GM18909 (cell line): ENCODE data around the gene GNPTG.

Experiments
- ATAC-seq: cut with Tn5 transposase; IDR thresholded peaks from one replicate; pipeline ENCODE4 v1.9.1; 2021; ENCODE audit warnings: mild to moderate bottlenecking; ENCODE audit not compliant: unreplicated experiment, poor library complexity

GNPTG gene

GRCh38 chr16:1332618-1333148 is 19.0 kb upstream of the GNPTG start:
- ATAC-seq, result no peak

DNA sequence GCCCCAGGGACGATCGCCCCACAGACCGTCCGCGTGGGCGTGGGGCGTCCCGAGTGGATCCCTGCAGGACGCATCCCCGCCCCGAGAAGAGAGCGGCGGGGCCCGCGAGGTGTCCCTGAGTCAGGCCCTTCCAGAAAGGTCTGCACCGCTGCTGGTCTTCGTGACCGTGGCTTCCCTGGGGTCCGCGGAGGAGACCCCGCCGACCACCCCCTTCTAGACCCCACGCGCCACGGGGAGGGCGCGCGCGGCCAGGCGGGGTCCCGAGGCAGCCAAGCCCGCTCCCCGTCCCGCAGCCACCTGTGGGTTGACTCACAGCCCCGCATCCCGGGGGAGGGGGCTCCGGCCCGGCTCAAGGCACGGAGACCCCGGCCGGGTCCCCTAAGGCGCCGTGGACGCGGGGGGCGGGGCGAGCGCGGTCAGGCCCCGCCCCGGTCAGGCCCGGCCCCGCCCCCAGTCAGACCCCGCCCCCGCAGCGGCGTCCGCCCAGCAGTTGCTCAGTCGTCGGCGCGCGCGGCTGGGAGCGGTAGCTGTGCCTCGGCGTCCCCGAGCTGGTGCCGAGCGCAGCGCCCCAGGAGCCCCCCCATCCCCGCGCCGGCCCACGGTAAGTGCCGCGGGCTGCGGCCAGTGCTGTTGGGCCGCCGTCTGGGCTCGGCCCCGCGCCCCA is 18.4 kb upstream of the GNPTG start, which contains the start of gene BAIAP3:
Gene BAIAP3, plus strand, starts transcription at position 497 of the 664 bp plus-strand sequence. CDS start 4,905 bp downstream, outside the sequence.
- no peak for ATAC-seq

- no peak for ATAC-seq
Measured at GRCh38 chr16:1333854-1334700, 17.7 kb upstream of the GNPTG start.

DNA sequence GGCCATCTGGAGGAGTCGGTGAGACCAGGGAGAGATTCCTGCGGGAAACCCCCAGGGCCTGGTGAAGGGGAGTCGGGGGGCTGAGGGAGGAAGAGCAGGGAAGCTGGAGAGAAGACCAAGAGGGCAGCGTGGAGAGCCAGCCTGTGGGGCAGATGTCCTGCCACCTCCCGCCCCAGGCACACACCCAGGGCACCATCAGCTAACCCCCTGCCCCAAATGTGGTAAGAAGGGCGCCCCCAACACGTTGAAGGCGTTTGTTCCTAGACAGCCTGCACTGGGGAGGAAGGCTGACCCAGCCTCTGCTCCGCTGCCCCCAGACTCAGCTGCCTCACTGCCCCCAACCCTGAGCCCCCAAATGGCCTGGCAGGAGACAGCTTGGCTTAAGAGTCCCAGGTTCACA is 17.0 kb upstream of the GNPTG start:
- ATAC-seq, result no peak

DNA sequence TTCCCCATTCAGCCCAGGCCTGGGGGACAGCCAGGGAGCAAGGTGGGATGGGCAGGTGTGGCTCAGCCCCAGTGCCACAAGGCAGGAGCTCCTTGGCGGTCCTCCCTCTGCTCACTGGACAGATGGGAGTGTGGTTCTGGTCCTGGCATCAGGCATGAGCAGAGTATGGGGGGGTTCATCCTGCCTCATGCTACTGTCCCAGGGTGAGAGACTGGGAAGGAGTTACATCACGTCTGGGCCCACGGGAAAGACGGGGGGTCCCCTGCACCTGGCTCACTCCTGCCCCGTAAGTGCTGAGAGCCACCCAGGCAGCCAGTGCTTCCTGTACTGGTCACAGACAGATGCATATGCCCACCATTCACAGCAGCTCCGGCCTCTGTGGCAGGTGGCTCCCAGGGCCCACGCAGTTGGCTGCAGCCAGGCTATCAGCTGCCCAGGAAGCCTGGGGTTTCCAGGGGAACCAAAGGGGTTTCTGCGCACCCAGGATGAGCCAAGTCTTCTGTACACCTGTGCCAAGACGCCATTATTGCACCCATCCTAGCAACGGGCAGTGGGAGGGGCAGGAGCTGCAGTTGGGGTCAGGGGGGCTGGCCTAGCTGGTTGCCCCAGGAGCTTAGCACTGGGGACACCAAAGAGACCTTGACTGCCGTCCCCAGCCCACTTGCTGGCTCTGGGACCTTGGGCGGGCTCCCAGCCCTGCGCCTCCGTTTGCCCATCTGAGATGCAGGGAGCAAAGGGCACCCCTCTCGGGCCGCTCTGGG is 16.3 kb upstream of the GNPTG start:
- no peak for ATAC-seq

DNA sequence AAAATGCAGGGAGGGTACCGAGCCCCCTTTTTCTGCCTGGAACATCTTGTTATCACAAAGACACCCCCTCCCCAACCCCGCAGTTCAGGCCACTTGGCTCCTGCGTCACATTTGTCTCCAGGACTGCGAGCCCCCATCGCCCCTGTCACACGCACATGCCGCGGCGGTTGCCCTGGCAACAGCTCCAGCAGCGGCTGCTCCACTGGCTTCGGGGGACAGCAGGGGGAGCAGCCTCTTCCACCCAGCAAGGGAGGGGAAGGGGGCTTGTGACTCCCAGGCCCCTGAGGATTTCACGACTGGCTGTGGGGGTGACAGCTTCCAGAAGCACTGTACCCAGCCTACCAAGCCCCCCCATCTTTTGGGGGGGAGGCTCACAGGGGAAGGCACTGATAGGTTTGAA is 15.7 kb upstream of the GNPTG start:
- ATAC-seq, result no peak

DNA sequence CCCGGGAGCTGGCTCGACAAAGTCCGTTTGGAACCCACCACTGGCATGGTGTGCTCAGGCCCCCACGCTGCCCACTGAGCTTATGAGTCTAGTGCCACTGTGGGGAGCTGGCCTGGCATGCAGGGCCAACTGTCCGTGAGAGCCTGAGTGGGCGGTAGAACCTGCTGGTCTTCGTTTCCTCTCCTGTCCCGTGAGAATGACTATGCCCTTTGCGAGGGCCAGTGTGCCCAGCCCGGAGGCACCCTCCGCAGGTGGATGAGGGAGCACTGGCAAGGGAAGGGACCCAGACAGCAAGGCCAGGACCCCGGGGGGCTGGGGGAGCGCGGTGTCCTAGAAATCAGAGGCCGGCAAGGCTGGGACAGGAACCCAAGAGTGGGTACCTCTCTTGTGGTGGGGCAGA is 15.1 kb upstream of the GNPTG start:
- ATAC-seq, result no peak

DNA sequence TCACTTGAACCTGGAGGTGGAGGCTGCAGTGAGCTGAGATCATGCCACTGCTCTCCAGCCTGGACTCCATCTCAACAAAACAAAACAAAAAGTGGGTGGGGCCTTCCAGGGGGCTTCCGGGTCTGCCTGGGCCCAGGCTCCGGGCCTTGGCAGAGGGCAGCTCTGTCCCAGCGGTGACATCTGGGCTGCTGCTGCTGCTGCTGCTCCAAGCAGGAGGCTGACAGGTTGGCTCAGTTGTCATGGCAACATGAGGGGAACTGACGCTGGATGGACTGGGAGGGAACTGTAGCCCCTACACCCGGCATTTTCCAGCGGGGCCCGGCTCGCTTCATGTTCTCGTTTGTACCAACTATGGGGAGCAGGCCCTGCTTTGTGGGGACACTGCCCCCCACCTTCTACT is 14.2 kb upstream of the GNPTG start:
- no peak for ATAC-seq

DNA sequence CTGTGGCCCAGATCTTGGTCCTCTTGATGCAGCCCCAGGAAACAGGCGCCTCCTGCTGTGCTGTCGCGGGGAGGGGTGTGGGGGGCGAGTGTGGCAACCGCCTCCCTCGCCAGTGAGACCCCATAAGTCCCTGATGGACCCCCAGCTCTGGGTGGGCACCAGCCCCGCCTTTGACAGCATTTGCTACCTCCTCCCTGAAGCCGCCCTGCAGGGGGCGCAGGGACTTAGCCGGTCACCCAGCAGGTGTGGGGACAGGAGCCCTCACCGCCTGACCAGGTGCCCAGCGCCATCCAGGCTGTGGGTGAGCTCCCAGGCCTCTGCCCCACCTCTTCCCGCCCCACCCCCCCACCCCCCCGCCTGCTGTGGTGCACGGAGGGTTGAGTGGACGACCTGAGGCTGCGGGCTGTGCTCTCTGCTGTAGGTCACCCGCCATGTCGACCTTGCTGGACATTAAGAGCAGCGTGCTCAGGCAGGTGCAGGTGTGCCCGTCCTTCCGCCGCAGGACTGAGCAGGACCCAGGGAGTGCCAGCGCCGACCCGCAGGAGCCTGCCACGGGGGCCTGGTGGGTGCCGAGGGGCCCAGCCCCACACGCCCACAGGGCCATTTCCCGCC is 13.5 kb upstream of the GNPTG start:
- no peak for ATAC-seq

- no peak for ATAC-seq
Measured at GRCh38 chr16:1338855-1339675, 12.7 kb upstream of the GNPTG start.

DNA sequence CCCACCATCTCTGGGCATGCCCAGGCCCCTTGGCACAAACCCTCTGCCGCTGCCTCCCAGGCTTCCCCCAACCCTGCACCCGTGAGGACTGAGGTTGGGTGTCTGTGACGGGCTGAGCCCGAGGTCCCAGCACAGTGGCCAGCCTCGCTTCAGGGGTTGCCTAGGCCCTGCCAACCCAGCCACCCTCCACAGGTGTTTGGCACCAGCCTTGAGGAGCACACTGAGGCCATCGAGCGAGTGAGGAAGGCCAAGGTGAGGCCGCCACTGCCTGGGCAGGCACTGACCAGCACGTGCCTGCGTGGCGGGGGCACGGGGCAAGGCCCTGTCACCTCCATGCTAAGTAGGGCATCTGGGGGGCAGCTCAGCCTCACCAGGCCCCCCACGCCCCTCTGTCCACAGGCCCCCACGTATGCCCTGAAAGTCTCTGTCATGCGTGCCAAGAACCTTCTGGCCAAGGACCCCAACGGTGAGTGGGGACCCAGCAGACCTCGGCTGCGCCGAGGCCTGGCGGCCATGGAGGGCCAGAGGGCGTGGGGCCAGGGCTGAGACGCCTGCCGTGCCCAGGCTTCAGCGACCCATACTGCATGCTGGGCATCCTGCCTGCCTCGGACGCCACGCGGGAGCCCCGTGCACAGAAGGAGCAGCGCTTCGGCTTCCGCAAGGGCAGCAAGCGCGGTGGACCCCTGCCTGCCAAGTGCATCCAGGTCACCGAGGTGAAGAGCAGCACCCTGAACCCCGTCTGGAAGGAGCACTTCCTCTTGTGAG is 10.8 kb upstream of the GNPTG start:
- ATAC-seq, result no peak

GRCh38 chr16:1341495-1342420 is 10.0 kb upstream of the GNPTG start:
- ATAC-seq, result no peak

DNA sequence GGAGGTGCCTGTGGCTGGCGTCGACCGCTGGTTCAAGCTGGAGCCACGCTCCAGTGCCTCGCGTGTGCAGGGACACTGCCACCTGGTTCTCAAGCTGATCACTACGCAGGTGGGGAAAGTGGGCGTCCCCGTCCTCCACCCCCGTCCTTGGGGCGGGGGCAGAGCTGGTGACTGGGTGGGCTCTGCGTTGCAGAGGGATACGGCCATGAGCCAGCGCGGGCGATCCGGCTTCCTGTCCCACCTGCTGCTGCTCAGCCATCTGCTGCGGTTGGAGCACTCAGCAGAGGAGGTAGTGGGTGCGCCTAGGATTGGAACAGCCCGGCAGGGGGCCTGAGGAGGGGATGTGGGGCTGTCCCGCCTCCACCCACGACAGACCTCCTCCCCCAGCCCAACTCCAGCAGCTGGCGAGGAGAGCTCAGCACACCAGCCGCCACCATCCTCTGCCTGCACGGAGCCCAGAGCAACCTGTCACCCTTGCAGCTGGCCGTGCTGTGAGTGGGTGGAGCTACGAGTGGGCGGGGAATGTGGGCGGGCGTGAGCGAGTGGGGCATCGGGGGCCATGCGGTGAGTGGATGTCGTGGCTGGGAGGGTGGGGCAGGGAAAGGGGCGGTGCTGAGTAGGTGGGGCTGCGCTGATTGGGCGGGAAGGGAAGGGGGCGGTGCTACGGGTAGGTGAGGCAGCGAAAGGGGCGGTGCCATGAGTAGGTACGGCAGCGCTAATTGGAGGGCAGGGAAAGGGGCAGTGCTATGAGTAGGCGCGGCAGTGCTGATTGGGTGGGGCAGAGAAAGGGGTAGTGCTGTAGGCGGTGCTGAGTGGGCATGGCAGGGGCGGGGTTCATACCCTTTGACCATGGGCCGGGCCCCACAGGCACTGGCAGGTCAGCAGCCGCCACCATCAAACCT is 9.0 kb upstream of the GNPTG start:
- ATAC-seq, result peak; percentile 85

DNA sequence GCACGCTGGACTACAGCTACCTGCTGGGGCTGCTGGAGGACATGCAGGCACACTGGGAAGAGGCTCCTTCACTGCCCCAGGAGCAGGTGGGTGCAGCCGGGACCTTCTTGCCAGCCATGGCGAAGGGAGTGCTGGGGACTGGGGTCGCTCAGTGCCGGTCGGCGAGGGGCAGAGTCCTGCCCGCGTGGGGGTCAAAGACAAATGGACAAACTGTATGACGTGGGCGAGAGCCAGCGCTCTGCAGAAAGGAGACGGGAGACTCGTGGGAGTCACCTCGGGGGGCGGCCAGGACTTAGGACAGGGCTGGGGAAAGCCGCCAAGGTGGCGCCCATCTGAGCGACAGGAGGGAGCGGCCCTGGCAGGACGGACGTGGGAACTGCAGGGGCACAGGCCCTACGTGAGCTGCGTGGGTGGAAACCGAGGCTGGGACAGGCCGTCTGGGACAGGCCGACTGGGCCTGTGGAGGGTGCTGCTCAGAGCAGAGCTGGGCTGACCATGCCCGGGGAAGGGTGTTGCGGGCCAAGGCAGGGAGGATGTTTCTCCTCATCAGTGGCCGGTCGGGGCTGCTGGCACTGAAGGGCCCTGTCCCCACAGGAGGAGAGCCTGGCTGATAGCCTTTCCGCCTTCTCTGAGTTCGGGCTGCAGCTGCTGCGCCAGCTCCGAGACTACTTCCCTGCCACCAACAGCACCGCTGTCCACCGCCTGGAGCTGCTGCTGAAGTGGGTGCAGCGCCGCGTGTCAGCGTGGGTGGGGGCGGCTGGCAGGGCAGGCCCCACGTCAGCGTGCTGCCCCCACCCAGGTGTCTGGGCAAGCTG is 8.1 kb upstream of the GNPTG start:
- peak; percentile 1 for ATAC-seq

DNA sequence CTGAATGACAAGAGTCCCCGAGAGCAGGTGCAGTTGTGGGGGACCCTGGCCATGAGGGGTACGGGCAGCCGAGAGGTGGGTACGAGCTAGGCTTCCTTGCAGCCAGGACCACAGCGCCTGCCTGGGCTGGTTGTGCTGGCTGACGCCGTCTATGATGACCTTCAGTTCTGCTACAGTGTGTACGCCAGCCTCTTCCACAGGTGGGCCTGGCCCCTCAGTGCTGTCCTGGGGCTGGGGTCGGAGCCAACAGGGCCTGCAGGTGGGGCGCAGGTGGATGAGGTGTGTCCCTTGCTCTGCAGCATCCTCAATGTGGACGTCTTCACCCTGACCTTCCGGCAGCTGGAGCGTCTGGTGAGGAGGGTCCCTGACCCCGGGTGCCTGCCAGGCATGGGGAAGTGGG is 7.2 kb upstream of the GNPTG start:
- no peak for ATAC-seq

DNA sequence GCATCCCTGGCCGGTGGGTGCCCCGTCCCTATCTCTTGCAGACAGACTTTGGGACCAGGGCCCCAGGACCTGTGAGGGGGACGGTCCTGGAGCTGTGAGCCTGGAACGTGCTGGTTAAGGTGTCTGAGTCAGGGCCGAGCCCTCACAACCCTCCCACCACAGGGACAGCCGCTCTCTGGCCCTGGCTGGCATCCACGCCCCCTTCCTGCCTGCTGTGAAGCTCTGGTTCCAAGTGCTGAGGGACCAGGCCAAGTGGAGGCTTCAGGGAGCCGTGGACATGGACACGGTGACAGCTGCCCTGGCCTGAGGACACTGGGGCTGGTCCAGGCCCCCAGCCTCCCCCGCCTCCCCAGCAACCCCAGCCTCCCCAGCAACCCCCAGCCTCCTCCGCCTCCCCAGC is 6.6 kb upstream of the GNPTG start:
- ATAC-seq, result no peak
